GM12872 (cell line): Measurements from ENCODE around the gene CD68.

Experiments used
- CTCF ChIP-seq: IDR thresholded peaks from 3 replicates; pipeline ENCODE4 v1.5.1; 2011; ENCODE audit warnings: low read depth, mild to moderate bottlenecking, low read length, moderate library complexity; ENCODE audit not compliant: insufficient read depth

The CD68 gene

GRCh38 chr17:7579001-7579833 is at the start of gene CD68:
TSS of gene CD68 (plus strand) at chr17:7579638. CDS start at chr17:7579678, 40 bp downstream.
- no peak for TF ChIP-seq CTCF

GRCh38 chr17:7530023-7530900 is 49.2 kb upstream of the CD68 start:
- no peak for TF ChIP-seq CTCF

GRCh38 chr17:7538050-7538449 is 41.4 kb upstream of the CD68 start:
- TF ChIP-seq CTCF, result no peak

- TF ChIP-seq CTCF, result no peak
These were observed 40.4 kb upstream of the CD68 start for GRCh38 chr17:7538891-7539545.

- TF ChIP-seq CTCF, result no peak
These were observed 38.3 kb upstream of the CD68 start for GRCh38 chr17:7541074-7541621.

- TF ChIP-seq CTCF, result no peak
These were observed 34.5 kb upstream of the CD68 start for GRCh38 chr17:7544911-7545310.
